HEK293 (cell line): ENCODE data around the gene GRK5.

Experiments used
- GLIS1 ChIP-seq: fragments of 450-650 bp; formaldehyde crosslinking; IDR thresholded peaks from 2 replicates; pipeline ENCODE4 v1.5.1; 2016; ENCODE audit warnings: missing biosample characterization, missing genetic modification characterization
- SCRT1 ChIP-seq: fragments of 450-650 bp; formaldehyde crosslinking; IDR thresholded peaks from 2 replicates; pipeline ENCODE4 v1.5.1; 2016; ENCODE audit warnings: missing biosample characterization, missing genetic modification characterization, borderline replicate concordance
- SP7 ChIP-seq: fragments of 450-650 bp; formaldehyde crosslinking; IDR thresholded peaks from 2 replicates; pipeline ENCODE4 v1.5.1; 2016; ENCODE audit warnings: missing biosample characterization, missing genetic modification characterization
- ZBTB1 ChIP-seq: fragments of 450-650 bp; formaldehyde crosslinking; IDR thresholded peaks from 2 replicates; pipeline ENCODE4 v1.5.1; 2016; ENCODE audit warnings: missing biosample characterization, missing genetic modification characterization
- ZBTB17 ChIP-seq: fragments of 450-650 bp; formaldehyde crosslinking; IDR thresholded peaks from 2 replicates; pipeline ENCODE4 v1.5.1; 2016; ENCODE audit warnings: missing biosample characterization, missing genetic modification characterization
- ZNF10 ChIP-seq: fragments of 450-650 bp; formaldehyde crosslinking; IDR thresholded peaks from 2 replicates; pipeline ENCODE4 v1.5.1; 2017; ENCODE audit warnings: missing biosample characterization, missing genetic modification characterization
- ZNF133 ChIP-seq: fragments of 450-650 bp; formaldehyde crosslinking; IDR thresholded peaks from 2 replicates; pipeline ENCODE4 v1.5.1; 2016; ENCODE audit warnings: missing biosample characterization, missing genetic modification characterization
- ZNF155 ChIP-seq: fragments of 450-650 bp; formaldehyde crosslinking; IDR thresholded peaks from 2 replicates; pipeline ENCODE4 v1.5.1; 2016; ENCODE audit warnings: missing biosample characterization, missing genetic modification characterization
- ZNF211 ChIP-seq: fragments of 450-650 bp; formaldehyde crosslinking; IDR thresholded peaks from 2 replicates; pipeline ENCODE4 v1.5.1; 2016; ENCODE audit warnings: low read depth, missing biosample characterization, missing genetic modification characterization
- ZNF311 ChIP-seq: fragments of 450-650 bp; formaldehyde crosslinking; IDR thresholded peaks from 2 replicates; pipeline ENCODE4 v1.5.1; 2017; ENCODE audit warnings: missing biosample characterization, missing genetic modification characterization, borderline replicate concordance
- ZNF558 ChIP-seq: fragments of 450-650 bp; formaldehyde crosslinking; IDR thresholded peaks from 2 replicates; pipeline ENCODE4 v1.5.1; 2016; ENCODE audit warnings: missing biosample characterization, missing genetic modification characterization
- ZNF585B ChIP-seq: fragments of 450-650 bp; formaldehyde crosslinking; IDR thresholded peaks from 2 replicates; pipeline ENCODE4 v1.5.1; 2016; ENCODE audit warnings: missing biosample characterization, missing genetic modification characterization
- ZSCAN16 ChIP-seq: fragments of 450-650 bp; formaldehyde crosslinking; IDR thresholded peaks from 2 replicates; pipeline ENCODE4 v1.5.1; 2016; ENCODE audit warnings: missing biosample characterization, missing genetic modification characterization
- TF ChIP-seq, protein P1 (sequence below): fragments of 450-650 bp; formaldehyde crosslinking; IDR thresholded peaks from 2 replicates; pipeline ENCODE4 v1.5.1; 2016; ENCODE audit warnings: missing biosample characterization, missing genetic modification characterization
- TF ChIP-seq, protein P2 (sequence below): fragments of 450-650 bp; formaldehyde crosslinking; IDR thresholded peaks from 2 replicates; pipeline ENCODE4 v1.5.1; 2017; ENCODE audit warnings: missing biosample characterization, missing genetic modification characterization
- TF ChIP-seq, protein P3 (sequence below): fragments of 450-650 bp; formaldehyde crosslinking; IDR thresholded peaks from 2 replicates; pipeline ENCODE4 v1.5.1; 2016; ENCODE audit warnings: missing biosample characterization, missing genetic modification characterization
- TF ChIP-seq, protein P4 (sequence below): fragments of 450-650 bp; formaldehyde crosslinking; IDR thresholded peaks from 2 replicates; pipeline ENCODE4 v1.5.1; 2016; ENCODE audit warnings: missing biosample characterization, missing genetic modification characterization, borderline replicate concordance
- TF ChIP-seq, protein P5 (sequence below): fragments of 450-650 bp; formaldehyde crosslinking; IDR thresholded peaks from 2 replicates; pipeline ENCODE4 v1.5.1; 2017; ENCODE audit warnings: missing biosample characterization, missing genetic modification characterization
- TF ChIP-seq, protein P6 (sequence below): fragments of 450-650 bp; formaldehyde crosslinking; IDR thresholded peaks from 2 replicates; pipeline ENCODE4 v1.5.1; 2016; ENCODE audit warnings: missing biosample characterization, missing genetic modification characterization
- TF ChIP-seq, protein P7 (sequence below): fragments of 450-650 bp; IDR thresholded peaks from 2 replicates; pipeline ENCODE4 v1.5.1; 2018; ENCODE audit warnings: missing biosample characterization, missing genetic modification characterization

GRK5 gene

DNA sequence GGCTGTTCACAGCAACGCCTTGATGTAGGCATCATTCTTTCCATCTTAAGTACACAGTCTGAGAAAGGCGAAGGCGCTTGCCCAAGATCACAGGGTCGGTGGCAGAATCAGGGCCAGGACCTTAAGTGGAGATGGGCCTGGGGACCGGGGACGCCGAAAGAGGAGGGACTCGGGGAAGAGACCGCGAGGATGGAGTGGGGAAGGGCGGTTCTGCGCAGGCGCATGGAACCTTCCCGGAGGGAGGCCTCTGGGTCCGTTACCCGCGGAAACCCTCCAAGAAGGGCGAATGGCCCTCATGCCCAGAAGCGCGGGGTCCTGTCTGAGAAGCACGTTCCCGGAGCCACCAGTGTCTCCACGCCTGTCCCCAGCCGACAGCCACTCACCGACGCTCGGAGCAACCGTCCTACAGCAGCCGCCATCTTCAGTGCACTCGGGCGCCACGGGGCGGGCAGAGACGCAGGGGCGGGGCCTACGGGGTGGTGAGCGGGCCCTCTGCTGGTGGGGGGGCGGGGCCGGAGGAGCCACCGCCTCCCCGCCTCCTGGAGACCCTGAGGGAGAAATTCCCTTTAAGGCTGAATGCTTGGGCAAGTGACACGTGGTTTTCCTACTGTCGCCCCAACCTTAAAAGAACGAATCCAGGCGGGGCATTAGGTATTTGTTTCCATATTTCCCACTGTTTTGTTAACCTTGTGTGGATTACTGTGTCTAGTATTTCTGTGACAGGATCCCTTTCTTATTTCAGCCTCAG, 28.8 kb upstream of the GRK5 start, which contains the start of gene PRDX3 (continued):
- TF ChIP-seq, protein P1, sequence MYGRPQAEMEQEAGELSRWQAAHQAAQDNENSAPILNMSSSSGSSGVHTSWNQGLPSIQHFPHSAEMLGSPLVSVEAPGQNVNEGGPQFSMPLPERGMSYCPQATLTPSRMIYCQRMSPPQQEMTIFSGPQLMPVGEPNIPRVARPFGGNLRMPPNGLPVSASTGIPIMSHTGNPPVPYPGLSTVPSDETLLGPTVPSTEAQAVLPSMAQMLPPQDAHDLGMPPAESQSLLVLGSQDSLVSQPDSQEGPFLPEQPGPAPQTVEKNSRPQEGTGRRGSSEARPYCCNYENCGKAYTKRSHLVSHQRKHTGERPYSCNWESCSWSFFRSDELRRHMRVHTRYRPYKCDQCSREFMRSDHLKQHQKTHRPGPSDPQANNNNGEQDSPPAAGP (tag by site-specific recombination) = peak; percentile 73; the same call in 1 of the 2 replicates
- TF ChIP-seq ZNF311 (tag by site-specific recombination) (no peak), ZNF558 (no peak), GLIS1 (peak; percentile 63), ZNF10 (tag by site-specific recombination) (no peak), ZNF585B (tag by site-specific recombination) (no peak), ZSCAN16 (tag by site-specific recombination) (0 out of 2 replicates have a peak, but pooled peaks have one; percentile 31), ZBTB1 (tag by site-specific recombination) (no peak), SP7 (tag by site-specific recombination) (peak; percentile 78), ZBTB17 (tag by site-specific recombination) (peak; percentile 76), ZNF133 (no peak), SCRT1 (tag by site-specific recombination) (no peak), ZNF155 (tag by site-specific recombination) (no peak), ZNF211 (no peak)
- TF ChIP-seq, protein P2, sequence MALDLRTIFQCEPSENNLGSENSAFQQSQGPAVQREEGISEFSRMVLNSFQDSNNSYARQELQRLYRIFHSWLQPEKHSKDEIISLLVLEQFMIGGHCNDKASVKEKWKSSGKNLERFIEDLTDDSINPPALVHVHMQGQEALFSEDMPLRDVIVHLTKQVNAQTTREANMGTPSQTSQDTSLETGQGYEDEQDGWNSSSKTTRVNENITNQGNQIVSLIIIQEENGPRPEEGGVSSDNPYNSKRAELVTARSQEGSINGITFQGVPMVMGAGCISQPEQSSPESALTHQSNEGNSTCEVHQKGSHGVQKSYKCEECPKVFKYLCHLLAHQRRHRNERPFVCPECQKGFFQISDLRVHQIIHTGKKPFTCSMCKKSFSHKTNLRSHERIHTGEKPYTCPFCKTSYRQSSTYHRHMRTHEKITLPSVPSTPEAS (tag by site-specific recombination) = peak; percentile 33
- TF ChIP-seq, protein P3, sequence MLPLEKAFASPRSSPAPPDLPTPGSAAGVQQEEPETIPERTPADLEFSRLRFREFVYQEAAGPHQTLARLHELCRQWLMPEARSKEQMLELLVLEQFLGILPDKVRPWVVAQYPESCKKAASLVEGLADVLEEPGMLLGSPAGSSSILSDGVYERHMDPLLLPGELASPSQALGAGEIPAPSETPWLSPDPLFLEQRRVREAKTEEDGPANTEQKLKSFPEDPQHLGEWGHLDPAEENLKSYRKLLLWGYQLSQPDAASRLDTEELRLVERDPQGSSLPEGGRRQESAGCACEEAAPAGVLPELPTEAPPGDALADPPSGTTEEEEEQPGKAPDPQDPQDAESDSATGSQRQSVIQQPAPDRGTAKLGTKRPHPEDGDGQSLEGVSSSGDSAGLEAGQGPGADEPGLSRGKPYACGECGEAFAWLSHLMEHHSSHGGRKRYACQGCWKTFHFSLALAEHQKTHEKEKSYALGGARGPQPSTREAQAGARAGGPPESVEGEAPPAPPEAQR (tag by site-specific recombination) = no peak
- TF ChIP-seq, protein P4, sequence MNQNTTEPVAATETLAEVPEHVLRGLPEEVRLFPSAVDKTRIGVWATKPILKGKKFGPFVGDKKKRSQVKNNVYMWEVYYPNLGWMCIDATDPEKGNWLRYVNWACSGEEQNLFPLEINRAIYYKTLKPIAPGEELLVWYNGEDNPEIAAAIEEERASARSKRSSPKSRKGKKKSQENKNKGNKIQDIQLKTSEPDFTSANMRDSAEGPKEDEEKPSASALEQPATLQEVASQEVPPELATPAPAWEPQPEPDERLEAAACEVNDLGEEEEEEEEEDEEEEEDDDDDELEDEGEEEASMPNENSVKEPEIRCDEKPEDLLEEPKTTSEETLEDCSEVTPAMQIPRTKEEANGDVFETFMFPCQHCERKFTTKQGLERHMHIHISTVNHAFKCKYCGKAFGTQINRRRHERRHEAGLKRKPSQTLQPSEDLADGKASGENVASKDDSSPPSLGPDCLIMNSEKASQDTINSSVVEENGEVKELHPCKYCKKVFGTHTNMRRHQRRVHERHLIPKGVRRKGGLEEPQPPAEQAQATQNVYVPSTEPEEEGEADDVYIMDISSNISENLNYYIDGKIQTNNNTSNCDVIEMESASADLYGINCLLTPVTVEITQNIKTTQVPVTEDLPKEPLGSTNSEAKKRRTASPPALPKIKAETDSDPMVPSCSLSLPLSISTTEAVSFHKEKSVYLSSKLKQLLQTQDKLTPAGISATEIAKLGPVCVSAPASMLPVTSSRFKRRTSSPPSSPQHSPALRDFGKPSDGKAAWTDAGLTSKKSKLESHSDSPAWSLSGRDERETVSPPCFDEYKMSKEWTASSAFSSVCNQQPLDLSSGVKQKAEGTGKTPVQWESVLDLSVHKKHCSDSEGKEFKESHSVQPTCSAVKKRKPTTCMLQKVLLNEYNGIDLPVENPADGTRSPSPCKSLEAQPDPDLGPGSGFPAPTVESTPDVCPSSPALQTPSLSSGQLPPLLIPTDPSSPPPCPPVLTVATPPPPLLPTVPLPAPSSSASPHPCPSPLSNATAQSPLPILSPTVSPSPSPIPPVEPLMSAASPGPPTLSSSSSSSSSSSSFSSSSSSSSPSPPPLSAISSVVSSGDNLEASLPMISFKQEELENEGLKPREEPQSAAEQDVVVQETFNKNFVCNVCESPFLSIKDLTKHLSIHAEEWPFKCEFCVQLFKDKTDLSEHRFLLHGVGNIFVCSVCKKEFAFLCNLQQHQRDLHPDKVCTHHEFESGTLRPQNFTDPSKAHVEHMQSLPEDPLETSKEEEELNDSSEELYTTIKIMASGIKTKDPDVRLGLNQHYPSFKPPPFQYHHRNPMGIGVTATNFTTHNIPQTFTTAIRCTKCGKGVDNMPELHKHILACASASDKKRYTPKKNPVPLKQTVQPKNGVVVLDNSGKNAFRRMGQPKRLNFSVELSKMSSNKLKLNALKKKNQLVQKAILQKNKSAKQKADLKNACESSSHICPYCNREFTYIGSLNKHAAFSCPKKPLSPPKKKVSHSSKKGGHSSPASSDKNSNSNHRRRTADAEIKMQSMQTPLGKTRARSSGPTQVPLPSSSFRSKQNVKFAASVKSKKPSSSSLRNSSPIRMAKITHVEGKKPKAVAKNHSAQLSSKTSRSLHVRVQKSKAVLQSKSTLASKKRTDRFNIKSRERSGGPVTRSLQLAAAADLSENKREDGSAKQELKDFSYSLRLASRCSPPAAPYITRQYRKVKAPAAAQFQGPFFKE (tag by site-specific recombination) = no peak
- TF ChIP-seq, protein P5, sequence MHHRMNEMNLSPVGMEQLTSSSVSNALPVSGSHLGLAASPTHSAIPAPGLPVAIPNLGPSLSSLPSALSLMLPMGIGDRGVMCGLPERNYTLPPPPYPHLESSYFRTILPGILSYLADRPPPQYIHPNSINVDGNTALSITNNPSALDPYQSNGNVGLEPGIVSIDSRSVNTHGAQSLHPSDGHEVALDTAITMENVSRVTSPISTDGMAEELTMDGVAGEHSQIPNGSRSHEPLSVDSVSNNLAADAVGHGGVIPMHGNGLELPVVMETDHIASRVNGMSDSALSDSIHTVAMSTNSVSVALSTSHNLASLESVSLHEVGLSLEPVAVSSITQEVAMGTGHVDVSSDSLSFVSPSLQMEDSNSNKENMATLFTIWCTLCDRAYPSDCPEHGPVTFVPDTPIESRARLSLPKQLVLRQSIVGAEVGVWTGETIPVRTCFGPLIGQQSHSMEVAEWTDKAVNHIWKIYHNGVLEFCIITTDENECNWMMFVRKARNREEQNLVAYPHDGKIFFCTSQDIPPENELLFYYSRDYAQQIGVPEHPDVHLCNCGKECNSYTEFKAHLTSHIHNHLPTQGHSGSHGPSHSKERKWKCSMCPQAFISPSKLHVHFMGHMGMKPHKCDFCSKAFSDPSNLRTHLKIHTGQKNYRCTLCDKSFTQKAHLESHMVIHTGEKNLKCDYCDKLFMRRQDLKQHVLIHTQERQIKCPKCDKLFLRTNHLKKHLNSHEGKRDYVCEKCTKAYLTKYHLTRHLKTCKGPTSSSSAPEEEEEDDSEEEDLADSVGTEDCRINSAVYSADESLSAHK (tag by site-specific recombination) = no peak
- TF ChIP-seq, protein P6, sequence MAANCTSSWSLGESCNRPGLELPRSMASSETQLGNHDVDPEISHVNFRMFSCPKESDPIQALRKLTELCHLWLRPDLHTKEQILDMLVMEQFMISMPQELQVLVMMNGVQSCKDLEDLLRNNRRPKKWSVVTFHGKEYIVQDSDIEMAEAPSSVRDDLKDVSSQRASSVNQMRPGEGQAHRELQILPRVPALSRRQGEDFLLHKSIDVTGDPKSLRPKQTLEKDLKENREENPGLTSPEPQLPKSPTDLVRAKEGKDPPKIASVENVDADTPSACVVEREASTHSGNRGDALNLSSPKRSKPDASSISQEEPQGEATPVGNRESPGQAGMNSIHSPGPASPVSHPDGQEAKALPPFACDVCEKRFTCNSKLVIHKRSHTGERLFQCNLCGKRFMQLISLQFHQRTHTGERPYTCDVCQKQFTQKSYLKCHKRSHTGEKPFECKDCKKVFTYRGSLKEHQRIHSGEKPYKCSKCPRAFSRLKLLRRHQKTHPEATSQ (tag by site-specific recombination) = 0 out of 2 replicates have a peak, but pooled peaks have one; percentile 54
- TF ChIP-seq, protein P7, sequence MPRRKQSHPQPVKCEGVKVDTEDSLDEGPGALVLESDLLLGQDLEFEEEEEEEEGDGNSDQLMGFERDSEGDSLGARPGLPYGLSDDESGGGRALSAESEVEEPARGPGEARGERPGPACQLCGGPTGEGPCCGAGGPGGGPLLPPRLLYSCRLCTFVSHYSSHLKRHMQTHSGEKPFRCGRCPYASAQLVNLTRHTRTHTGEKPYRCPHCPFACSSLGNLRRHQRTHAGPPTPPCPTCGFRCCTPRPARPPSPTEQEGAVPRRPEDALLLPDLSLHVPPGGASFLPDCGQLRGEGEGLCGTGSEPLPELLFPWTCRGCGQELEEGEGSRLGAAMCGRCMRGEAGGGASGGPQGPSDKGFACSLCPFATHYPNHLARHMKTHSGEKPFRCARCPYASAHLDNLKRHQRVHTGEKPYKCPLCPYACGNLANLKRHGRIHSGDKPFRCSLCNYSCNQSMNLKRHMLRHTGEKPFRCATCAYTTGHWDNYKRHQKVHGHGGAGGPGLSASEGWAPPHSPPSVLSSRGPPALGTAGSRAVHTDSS = no peak
